PFSK-1 (cell line): Measurements from ENCODE around the gene BMP7.

Experiments used
- FOXP2 ChIP-seq: optimal IDR thresholded peaks from 2 replicates; pipeline ENCODE3; 2011; ENCODE audit warnings: borderline replicate concordance, control low read depth, inconsistent platforms; ENCODE audit not compliant: insufficient read depth; ENCODE audit errors: extremely low read length, extremely low read depth
- POLR2AphosphoS5 ChIP-seq: IDR thresholded peaks from 2 replicates; pipeline ENCODE4 v1.6.1; 2012; ENCODE audit warnings: low read depth, mild to moderate bottlenecking, control low read depth, low read length, moderate library complexity
- SIN3A ChIP-seq: IDR thresholded peaks from 2 replicates; pipeline ENCODE4 v1.6.1; 2012; ENCODE audit warnings: mild to moderate bottlenecking, low read length, moderate library complexity, borderline replicate concordance; ENCODE audit not compliant: insufficient read depth
- TAF1 ChIP-seq: IDR thresholded peaks from 2 replicates; pipeline ENCODE4 v1.6.1; 2012; ENCODE audit warnings: low read length, control low read depth, borderline replicate concordance; ENCODE audit not compliant: insufficient read depth
- TF ChIP-seq, protein P1 (sequence below), 2 experiments: IDR thresholded peaks; 2 replicates each; pipeline versions ENCODE4 v1.6.1 to v1.8.0; 2011 to 2012; ENCODE audit warnings: low read depth in 2 of 2, low read length in 2 of 2, control low read depth in 1 of 2, inconsistent platforms in 1 of 2, mild to moderate bottlenecking in 1 of 2, moderate library complexity in 1 of 2; ENCODE audit not compliant: insufficient read depth in 1 of 2

Gene BMP7

DNA sequence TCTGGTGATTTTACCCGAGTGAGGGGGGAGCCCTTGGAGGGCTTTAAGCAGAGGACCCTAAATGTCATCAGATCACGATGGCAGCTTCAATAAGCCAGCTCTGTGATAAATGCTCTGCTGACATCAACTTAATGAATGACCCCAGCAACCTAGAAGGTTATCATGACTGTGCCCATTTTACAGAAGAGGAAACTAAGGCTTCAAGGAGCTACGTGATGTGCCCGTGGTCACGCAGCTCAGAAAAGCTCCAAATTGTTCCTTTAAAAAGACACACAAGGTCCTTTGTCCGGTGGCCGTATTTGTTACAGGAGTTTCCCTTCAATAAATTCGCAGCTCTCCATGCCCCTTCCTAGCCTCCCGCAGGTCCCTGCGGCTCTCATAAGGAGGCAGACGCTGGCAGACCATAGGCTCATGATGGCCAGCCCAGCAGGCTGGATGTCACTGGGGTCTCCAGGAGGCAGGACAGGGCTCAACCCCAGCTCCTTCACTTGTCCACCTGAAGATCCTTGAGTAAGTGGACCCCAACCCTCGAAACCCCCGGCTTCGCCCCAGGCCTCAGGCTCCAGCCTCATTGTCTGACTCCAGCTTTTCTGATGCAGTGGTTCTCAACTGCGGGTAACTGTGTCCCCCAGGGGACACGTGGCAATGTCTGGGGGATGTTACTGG is 106.4 kb downstream of the BMP7 start:
- TF ChIP-seq POLR2AphosphoS5 (no peak), SIN3A (no peak), TAF1 (no peak), FOXP2 (no peak)
- TF ChIP-seq, protein P1, sequence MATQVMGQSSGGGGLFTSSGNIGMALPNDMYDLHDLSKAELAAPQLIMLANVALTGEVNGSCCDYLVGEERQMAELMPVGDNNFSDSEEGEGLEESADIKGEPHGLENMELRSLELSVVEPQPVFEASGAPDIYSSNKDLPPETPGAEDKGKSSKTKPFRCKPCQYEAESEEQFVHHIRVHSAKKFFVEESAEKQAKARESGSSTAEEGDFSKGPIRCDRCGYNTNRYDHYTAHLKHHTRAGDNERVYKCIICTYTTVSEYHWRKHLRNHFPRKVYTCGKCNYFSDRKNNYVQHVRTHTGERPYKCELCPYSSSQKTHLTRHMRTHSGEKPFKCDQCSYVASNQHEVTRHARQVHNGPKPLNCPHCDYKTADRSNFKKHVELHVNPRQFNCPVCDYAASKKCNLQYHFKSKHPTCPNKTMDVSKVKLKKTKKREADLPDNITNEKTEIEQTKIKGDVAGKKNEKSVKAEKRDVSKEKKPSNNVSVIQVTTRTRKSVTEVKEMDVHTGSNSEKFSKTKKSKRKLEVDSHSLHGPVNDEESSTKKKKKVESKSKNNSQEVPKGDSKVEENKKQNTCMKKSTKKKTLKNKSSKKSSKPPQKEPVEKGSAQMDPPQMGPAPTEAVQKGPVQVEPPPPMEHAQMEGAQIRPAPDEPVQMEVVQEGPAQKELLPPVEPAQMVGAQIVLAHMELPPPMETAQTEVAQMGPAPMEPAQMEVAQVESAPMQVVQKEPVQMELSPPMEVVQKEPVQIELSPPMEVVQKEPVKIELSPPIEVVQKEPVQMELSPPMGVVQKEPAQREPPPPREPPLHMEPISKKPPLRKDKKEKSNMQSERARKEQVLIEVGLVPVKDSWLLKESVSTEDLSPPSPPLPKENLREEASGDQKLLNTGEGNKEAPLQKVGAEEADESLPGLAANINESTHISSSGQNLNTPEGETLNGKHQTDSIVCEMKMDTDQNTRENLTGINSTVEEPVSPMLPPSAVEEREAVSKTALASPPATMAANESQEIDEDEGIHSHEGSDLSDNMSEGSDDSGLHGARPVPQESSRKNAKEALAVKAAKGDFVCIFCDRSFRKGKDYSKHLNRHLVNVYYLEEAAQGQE (IDR thresholded peaks at IDR 0.05; ENCODE audit: insufficient read depth in 1 of 2, low read depth in 2 of 2, low read length in 2 of 2) = no peak

- TF ChIP-seq TAF1 = no peak
- TF ChIP-seq, protein P1 (IDR thresholded peaks at IDR 0.05; ENCODE audit: insufficient read depth in 1 of 2, low read depth in 2 of 2, low read length in 2 of 2) = no peak
- no peak for TF ChIP-seq POLR2AphosphoS5
- TF ChIP-seq SIN3A = no peak
- TF ChIP-seq FOXP2 = no peak
These were observed 107.1 kb downstream of the BMP7 start for GRCh38 chr20:57159193-57159851.

DNA sequence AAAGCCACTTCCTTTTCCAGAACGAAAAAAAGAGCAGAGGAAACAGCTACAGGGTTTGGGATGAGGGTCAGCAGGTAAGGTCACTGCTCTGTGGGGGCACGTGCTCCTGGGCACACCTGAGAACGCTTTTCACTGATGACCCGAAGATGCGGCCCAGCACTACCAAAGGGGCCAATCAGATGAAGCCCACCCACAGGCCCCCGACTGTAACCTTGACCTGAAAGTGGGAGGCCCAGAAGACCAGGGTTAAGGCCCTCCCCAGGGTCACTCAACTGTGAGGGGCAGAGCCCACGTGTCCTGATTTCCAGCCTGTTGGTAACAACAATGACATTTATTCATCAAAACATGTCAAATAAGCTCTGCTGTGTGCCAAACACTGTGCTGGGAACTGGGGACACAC is 108.0 kb downstream of the BMP7 start:
- TF ChIP-seq TAF1 = no peak
- TF ChIP-seq, protein P1 (IDR thresholded peaks at IDR 0.05; ENCODE audit: insufficient read depth in 1 of 2, low read depth in 2 of 2, low read length in 2 of 2) = no peak
- no peak for TF ChIP-seq POLR2AphosphoS5
- no peak for TF ChIP-seq FOXP2
- no peak for TF ChIP-seq SIN3A

DNA sequence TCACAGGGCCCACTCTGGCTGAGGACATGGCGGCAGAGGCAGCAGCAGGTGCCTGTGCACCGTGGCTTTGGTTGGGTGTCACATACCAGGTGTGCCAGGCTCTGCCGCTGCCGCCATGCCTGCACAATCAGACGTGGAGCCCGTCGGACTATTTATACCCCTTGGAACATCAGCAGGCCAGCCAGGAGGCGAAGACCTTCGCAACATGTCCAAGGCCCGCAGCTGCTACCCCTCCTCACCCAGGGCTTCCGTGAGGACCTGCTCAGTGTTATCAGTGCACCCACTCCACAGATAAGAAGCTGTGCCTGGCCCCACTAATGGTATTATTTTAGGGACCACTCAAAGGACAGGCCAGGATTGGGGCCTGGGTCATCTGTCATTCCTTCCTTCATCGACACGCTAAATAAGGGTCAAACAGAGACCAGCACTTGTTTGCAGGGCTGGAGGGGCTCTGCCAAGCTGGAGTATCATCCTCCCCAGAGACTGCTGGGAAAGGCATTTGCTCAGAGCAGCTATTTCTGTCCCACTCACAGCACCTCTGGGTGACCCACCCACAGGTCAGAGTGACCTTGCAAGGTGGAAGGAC is 109.2 kb downstream of the BMP7 start:
- TF ChIP-seq SIN3A (no peak), FOXP2 (no peak)

DNA sequence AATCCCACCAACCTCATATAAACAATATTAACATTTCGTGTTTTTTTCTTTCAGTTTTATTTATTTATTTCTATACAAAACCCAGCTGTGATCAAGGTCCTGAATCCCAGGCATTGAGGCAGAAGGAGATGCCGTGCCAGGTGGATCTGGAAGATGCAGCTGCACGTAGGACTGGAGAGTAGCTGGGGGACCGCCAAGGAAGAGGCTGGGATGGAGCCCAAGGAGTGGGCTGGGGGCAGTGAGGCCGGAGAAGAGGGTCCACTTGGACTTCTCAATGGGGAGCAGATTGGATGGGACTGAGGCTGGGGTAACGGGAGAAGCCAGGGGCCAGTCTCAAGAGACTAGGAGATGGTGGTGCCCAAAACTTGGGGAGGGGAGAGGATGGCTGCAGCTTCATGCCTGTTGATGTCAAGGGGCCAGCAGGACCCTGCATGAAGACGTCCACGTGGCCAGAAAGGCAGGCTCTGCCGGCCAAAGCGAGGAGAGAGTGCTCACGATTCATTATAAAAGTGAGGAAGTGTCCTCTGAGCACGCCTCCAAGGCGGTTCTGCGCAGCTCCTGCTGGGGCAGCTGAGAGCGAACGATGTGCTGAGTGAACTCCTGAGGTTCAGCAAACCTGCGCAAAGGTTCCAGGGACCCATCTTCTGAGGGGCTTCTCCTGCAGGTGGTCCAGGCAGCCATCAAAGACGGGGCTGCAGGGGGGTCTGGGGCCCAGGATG is 110.3 kb downstream of the BMP7 start:
- TF ChIP-seq, protein P1 (IDR thresholded peaks at IDR 0.05; ENCODE audit: insufficient read depth in 1 of 2, low read depth in 2 of 2, low read length in 2 of 2) = no peak
- TF ChIP-seq FOXP2 = no peak
- TF ChIP-seq SIN3A = no peak
